CD4-positive, alpha-beta T cell (primary cell): ENCODE results near the gene MAGOHB. TPM values are rescaled to one million over a fixed set of nuclear protein-coding genes. Genes with fewer than 3 reads are reported as not detected.

Experiments used
- ATAC-seq: fragments of 200-7000 bp; cut with Tn5 transposase; one replicate; pipeline ENCODE4 v1.10.0; 2022; ENCODE audit warnings: mild to moderate bottlenecking; ENCODE audit not compliant: poor library complexity
- CTCF ChIA-PET: fragments of 350-600 bp; sonication (Branson Sonifier 250); formaldehyde crosslinking; loops from one replicate; lab custom pipeline; 2021; ENCODE audit warnings: antibody characterized with exemption, inconsistent platforms; lab: Charles Lee
- POLR2A ChIA-PET: fragments of 350-600 bp; sonication (Branson Sonifier 250); formaldehyde crosslinking; loops from one replicate; lab custom pipeline; 2021; ENCODE audit warnings: antibody characterized with exemption, inconsistent platforms; lab: Charles Lee
- DNase-seq, 14 experiments: peaks; one replicate each; pipeline ENCODE4 v3.0.0-alpha.2; 2013 to 2020; ENCODE audit warnings: mixed read lengths in 2 of 14
- H3K27ac ChIP-seq, 2 donors: one replicate each; pipeline versions ENCODE4 v1.5.1 to v1.7.0; 2013; ENCODE audit warnings: low read length in 2 of 2, low read depth in 1 of 2, mild to moderate bottlenecking in 1 of 2
- H3K27me3 ChIP-seq, 2 experiments: 1 replicate in 1 of 2; 2 replicates in 1 of 2; pipeline versions ENCODE4 v1.6.1 to v1.7.0; 2013; ENCODE audit warnings: low read length in 2 of 2, control low read depth in 1 of 2, mild to moderate bottlenecking in 1 of 2, moderate library complexity in 1 of 2; ENCODE audit not compliant: insufficient read depth in 2 of 2, control insufficient read depth in 1 of 2
- H3K36me3 ChIP-seq: one replicate; pipeline ENCODE4 v1.6.1; 2013; ENCODE audit warnings: low read length, control low read depth; ENCODE audit not compliant: insufficient read depth
- H3K4me1 ChIP-seq: one replicate; pipeline ENCODE4 v1.6.1; 2013; ENCODE audit warnings: low read length, control low read depth; ENCODE audit not compliant: insufficient read depth
- H3K4me3 ChIP-seq: one replicate; pipeline ENCODE4 v1.5.1; 2013; ENCODE audit warnings: mild to moderate bottlenecking, low read length, moderate library complexity
- H3K9me3 ChIP-seq, 2 experiments: 1 replicate in 1 of 2; 2 replicates in 1 of 2; pipeline versions ENCODE4 v1.6.1 to v1.7.0; 2013; ENCODE audit warnings: low read length in 2 of 2, mild to moderate bottlenecking in 2 of 2, control low read depth in 1 of 2, moderate library complexity in 1 of 2; ENCODE audit not compliant: control insufficient read depth in 1 of 2, insufficient read depth in 1 of 2
- H3K27ac Mint-ChIP-seq: one replicate; pipeline ENCODE4 v1.8.0; 2020; ENCODE audit warnings: mixed read lengths
- H3K27me3 Mint-ChIP-seq: one replicate; pipeline ENCODE4 v1.8.0; 2021; ENCODE audit warnings: mixed read lengths
- H3K36me3 Mint-ChIP-seq: one replicate; pipeline ENCODE4 v1.8.0; 2021; ENCODE audit warnings: low read depth, mixed read lengths
- H3K4me1 Mint-ChIP-seq: one replicate; pipeline ENCODE4 v1.8.0; 2021; ENCODE audit warnings: low read depth, mixed read lengths
- H3K4me3 Mint-ChIP-seq: one replicate; pipeline ENCODE4 v1.8.0; 2020; ENCODE audit warnings: mild to moderate bottlenecking, mixed read lengths
- H3K9me3 Mint-ChIP-seq: one replicate; pipeline ENCODE4 v1.8.0; 2020; ENCODE audit warnings: mixed read lengths
- CTCF ChIP-seq: fragments of 200-600 bp; IDR thresholded peaks from one replicate; pipeline ENCODE4 v1.8.0; 2022; ENCODE audit warnings: antibody characterized with exemption, mild to moderate bottlenecking
- intact Hi-C, 2 experiments: fragments of 100-400 bp; cut with DNase I in 1 of 2; cut with micrococcal nuclease in 1 of 2; formaldehyde crosslinking; loops; one replicate each; pipeline versions ENCODE4 v1.15.1 to v1.9.0; 2023 to 2025; cut with DNase I, micrococcal nuclease
- total RNA-seq, 174 experiments: library from RNA in 2 of 174; stranded (reverse) in 2 of 174; gene quantifications; one replicate each; pipeline ENCODE4 v1.2.3 and lab custom pipeline; 2021 to 2026

MAGOHB gene
- total RNA-seq, 2 experiments from 2014 or later: 7.5 to 7.7 TPM

GRCh38 chr12:10558789-10559188 is 54.6 kb downstream of the MAGOHB start:
- POLR2A ChIA-PET: interaction anchor here (0.6 kb wide), 1 partner anchor 262 kb away, joined by 3 read pairs; no protein-coding TSS in a partner anchor
- intact Hi-C loops: no loop called here
- Mint-ChIP-seq H3K36me3 (no peaks in the 10 kb centered on the region), H3K27me3 (peaks cover 11% of the 10 kb centered on the region), H3K9me3 (no peaks in the 10 kb centered on the region), H3K4me3 (no peak overlapping the region), H3K4me1 (peaks cover 18% of the 10 kb centered on the region), H3K27ac (no peak overlapping the region)
- TF ChIP-seq CTCF: no peak
- Histone ChIP-seq H3K27ac (no peak overlapping the region), H3K4me1 (no peaks in the 10 kb centered on the region), H3K9me3 (no peaks in the 10 kb centered on the region), H3K36me3 (no peaks in the 10 kb centered on the region), H3K27me3 (no peaks in the 10 kb centered on the region), H3K4me3 (no peak overlapping the region)
- CTCF ChIA-PET: no interaction called here
- DNase-seq (no peak), ATAC-seq (no peak)

GRCh38 chr12:10558301-10558700 is 55.1 kb downstream of the MAGOHB start:
- H3K27ac ChIP-seq: no peak overlapping the region
- H3K9me3 ChIP-seq: no peaks in the 10 kb centered on the region
- no peak for ATAC-seq
- Mint-ChIP-seq H3K36me3 (no peaks in the 10 kb centered on the region), H3K4me1 (peaks cover 18% of the 10 kb centered on the region), H3K27ac (no peak overlapping the region), H3K9me3 (no peaks in the 10 kb centered on the region), H3K27me3 (peaks cover 11% of the 10 kb centered on the region), H3K4me3 (no peak overlapping the region)
- ChIA-PET CTCF (no interaction called here), POLR2A (no interaction called here)
- TF ChIP-seq CTCF: no peak
- H3K36me3 ChIP-seq: no peaks in the 10 kb centered on the region
- H3K27me3 ChIP-seq: no peaks in the 10 kb centered on the region
- no peak overlapping the region for H3K4me3 ChIP-seq
- H3K4me1 ChIP-seq: no peaks in the 10 kb centered on the region
- intact Hi-C loops: no loop called here
- no peak for DNase-seq

GRCh38 chr12:10557766-10558165 is 55.6 kb downstream of the MAGOHB start:
- Histone ChIP-seq H3K4me1 (no peaks in the 10 kb centered on the region), H3K9me3 (no peaks in the 10 kb centered on the region), H3K36me3 (no peaks in the 10 kb centered on the region), H3K27ac (no peak overlapping the region), H3K27me3 (no peaks in the 10 kb centered on the region), H3K4me3 (no peak overlapping the region)
- DNase-seq (no peak), ATAC-seq (no peak)
- Mint-ChIP-seq H3K27me3 (peaks cover 7% of the 10 kb centered on the region), H3K9me3 (no peaks in the 10 kb centered on the region), H3K4me1 (peaks cover 18% of the 10 kb centered on the region), H3K27ac (no peak overlapping the region), H3K4me3 (no peak overlapping the region), H3K36me3 (no peaks in the 10 kb centered on the region)
- ChIA-PET POLR2A (no interaction called here), CTCF (no interaction called here)
- TF ChIP-seq CTCF: no peak
- intact Hi-C loops: no loop called here
